Stimulated activated CD4-positive, alpha-beta T cell treated with anti-CD3 and anti-CD28 coated beads, Interleukin-1b, Interleukin-23, amount 100 ng/mL, for 24 hours (primary cell): ENCODE results near the gene ANKRD9.
"Not testable (repeated sequence)": the region's sequence is repeated elsewhere in the genome, so short reads cannot be mapped to it uniquely, and the experiment has no call there.

Experiments used
- DNase-seq, 4 experiments: peaks; one replicate each; pipeline ENCODE4 v3.0.0-alpha.2; 2020; ENCODE audit warnings: low read depth in 4 of 4, low spot score in 1 of 4

ANKRD9 gene

GRCh38 chr14:102509746-102510615, at the start of gene ANKRD9:
ANKRD9 (minus strand) TSS chr14:102509776; CDS start chr14:102507889, 1,887 bp downstream.
- peak; percentile 72 to 92 (median 84) for DNase-seq

- DNase-seq, result no peak
Measured at GRCh38 chr14:102558556-102558955, 49.0 kb upstream of the ANKRD9 start.

GRCh38 chr14:102557434-102558226, 48.1 kb upstream of the ANKRD9 start:
- no peak for DNase-seq

GRCh38 chr14:102556098-102556677, 46.6 kb upstream of the ANKRD9 start:
- DNase-seq, result no peak

- DNase-seq, result peak in 3 of 4 experiments; percentile 22 to 47 (median 41)
Measured at GRCh38 chr14:102554821-102555819, 45.5 kb upstream of the ANKRD9 start.

- no peak for DNase-seq
Measured at GRCh38 chr14:102551995-102552705, 42.6 kb upstream of the ANKRD9 start.

- DNase-seq, result not testable (repeated sequence)
Measured at GRCh38 chr14:102550927-102551401, 41.4 kb upstream of the ANKRD9 start.

GRCh38 chr14:102548616-102549240, 39.2 kb upstream of the ANKRD9 start:
- no peak for DNase-seq

GRCh38 chr14:102545461-102546265, 36.1 kb upstream of the ANKRD9 start:
- DNase-seq, result no peak

GRCh38 chr14:102544747-102545460, 35.3 kb upstream of the ANKRD9 start:
- no peak for DNase-seq

- no peak for DNase-seq
Measured at GRCh38 chr14:102544046-102544746, 34.6 kb upstream of the ANKRD9 start.

- no peak for DNase-seq
Measured at GRCh38 chr14:102541771-102542170, 32.2 kb upstream of the ANKRD9 start.

GRCh38 chr14:102541029-102541491, 31.5 kb upstream of the ANKRD9 start:
- not testable (repeated sequence) for DNase-seq

- DNase-seq, result no peak
Measured at GRCh38 chr14:102540315-102541028, 30.9 kb upstream of the ANKRD9 start.

GRCh38 chr14:102539544-102540314, 30.2 kb upstream of the ANKRD9 start:
- no peak for DNase-seq
